Retinal pigment epithelial cell (primary cell): ENCODE data around the gene EHBP1L1.

Experiments used
- DNase-seq: peaks from one replicate; pipeline ENCODE4 v3.0.0-alpha.2; 2010; ENCODE audit warnings: low read depth
- H3K4me3 ChIP-seq: 2 replicates; pipeline ENCODE4 v1.5.1; 2011; ENCODE audit warnings: mild to moderate bottlenecking, low read length, control low read depth, moderate library complexity
- CTCF ChIP-seq: conservative IDR thresholded peaks from 2 replicates; pipeline ENCODE4 v1.5.1; 2011; ENCODE audit warnings: low read depth, low read length, control low read depth, inconsistent platforms

The EHBP1L1 gene

DNA sequence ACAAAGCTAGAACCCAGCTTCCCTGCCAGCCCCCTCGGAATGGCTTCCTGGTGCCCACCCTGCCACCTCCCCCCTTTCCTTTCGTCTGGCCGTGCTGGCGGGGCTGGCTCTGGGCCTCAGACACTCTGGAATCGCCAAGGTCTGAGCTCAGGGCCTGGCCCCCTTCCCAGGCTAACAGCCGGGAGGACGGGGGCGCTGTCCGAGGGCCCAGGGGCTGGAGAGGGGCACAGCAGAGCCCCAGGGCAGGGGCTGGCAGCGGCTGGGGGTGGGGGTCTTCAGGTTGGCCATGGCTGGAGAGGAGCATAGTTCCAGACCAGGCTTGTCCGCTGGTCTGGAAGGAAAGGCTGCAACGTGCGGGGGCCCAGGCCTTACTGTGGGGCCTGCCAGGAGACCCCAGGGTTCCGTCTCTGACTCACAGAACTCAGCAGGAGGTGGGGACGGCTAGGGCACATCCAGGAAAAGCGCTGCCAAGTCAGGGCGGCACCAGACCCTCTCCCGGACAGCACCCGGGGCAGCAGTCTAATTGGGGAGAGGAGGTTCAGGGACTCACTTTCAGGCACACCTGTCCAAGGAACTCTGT is 16.8 kb upstream of the EHBP1L1 start:
- peak overlapping the region; percentile 29 for H3K4me3 ChIP-seq
- peak; percentile 28 for TF ChIP-seq CTCF
- no peak for DNase-seq

DNA sequence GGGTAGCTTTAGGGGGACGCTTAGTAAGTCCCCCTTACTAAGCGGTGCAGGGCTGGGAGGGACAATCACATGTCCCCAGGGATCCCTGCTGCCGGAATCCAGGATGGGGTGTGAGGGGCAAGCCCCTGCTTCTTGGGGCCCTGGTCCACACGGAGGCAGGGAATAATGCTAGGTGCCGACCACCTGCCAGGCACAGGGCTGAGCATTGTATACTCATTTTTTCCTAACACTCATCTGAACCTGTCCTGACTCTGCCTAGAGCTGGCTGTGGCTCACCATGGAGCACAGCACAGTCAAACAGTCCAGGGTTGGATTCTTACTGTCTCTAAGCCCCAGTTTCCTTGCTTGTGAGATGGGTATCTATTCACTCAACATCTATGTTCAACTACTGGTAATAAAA is 16.3 kb upstream of the EHBP1L1 start:
- H3K4me3 ChIP-seq, result no peak overlapping the region
- DNase-seq, result no peak
- TF ChIP-seq CTCF, result no peak

DNA sequence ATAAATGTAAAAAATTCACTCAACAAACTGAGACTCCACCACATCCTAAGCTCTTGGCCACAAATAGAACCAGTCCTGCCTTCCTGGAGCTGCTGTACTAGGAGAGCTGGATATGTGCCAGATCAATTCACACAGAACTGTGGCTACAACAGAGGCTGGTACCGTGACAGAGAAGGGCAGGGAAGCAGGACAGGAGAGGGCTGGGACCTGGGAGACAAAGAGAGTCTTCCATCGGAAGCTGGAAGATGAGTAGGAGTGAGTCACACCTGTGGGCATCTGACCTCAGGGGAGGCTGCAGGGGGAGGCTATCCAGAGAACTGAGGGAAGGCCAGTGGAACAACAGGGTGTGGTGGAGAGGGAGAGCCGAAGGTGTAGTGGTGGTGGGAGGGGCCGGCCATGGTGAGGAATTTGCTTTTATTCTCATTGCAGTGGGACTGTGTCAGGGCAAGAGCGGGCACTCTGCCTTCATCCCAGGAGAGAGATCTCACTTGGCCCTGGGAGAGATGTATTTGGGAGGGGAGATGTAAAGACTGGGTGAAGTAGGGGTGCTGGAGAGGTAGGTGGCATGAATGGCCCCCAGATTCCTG is 15.8 kb upstream of the EHBP1L1 start:
- no peak overlapping the region for H3K4me3 ChIP-seq
- no peak for DNase-seq
- no peak for TF ChIP-seq CTCF

- no peak for TF ChIP-seq CTCF
- DNase-seq, result peak; percentile 71
- no peak overlapping the region for H3K4me3 ChIP-seq
These were observed 15.1 kb upstream of the EHBP1L1 start for GRCh38 chr11:65560555-65561418.

DNA sequence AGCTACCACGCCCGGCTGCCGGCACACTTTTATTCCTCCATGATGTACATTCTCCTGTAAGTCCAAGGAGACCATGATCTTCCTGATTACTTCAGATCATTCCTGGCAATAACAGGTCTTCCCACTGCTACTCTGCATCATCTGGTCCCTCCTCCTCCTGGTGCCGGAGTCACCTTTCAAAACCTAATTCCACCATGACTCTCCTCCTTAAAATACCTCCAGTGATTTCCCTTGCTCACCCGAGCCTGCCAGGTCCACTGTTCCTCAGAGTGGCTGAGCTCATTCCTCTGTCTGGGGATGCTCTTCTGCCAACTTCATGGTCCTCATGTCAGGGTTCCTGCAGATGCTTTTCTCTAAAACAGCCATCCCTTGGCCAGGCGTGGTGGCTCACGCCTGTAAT is 13.8 kb upstream of the EHBP1L1 start:
- H3K4me3 ChIP-seq, result no peak overlapping the region
- no peak for DNase-seq
- no peak for TF ChIP-seq CTCF

DNA sequence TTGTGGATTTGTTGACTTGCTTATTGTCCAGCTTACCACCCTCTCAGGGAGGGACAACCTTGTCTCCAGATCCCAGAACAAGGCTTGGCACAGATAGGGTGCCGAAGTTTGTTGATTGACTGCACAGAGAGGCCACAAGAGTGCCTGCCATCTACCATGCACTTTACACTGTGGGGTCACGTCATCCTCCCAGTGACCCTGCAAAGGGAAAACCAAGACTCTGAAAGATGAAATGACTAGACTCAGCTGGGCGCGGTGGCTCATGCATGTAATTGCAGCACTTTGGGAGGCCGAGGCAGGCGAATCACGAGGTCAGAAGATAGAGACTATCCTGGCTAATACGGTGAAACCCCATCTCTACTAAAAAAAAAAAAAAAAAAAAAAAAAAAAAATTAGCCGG is 13.1 kb upstream of the EHBP1L1 start:
- H3K4me3 ChIP-seq, result no peak overlapping the region
- no peak for TF ChIP-seq CTCF
- no peak for DNase-seq
